Left ventricle myocardium inferior (tissue), 1 donor: Measurements from ENCODE around the gene TMPRSS11B. TPM values are rescaled to one million over a fixed set of nuclear protein-coding genes. Genes with fewer than 3 reads are reported as not detected.

Source experiments
- DNase-seq: peaks from one replicate; pipeline ENCODE4 v3.0.0-alpha.2; 2020
- H3K27ac ChIP-seq: fragments of 200-600 bp; replicated peaks from 2 replicates; pipeline ENCODE4 v1.8.0; 2021
- H3K27me3 ChIP-seq: fragments of 200-600 bp; 2 replicates; pipeline ENCODE4 v1.8.0; 2021; ENCODE audit warnings: low read depth
- H3K36me3 ChIP-seq: fragments of 200-600 bp; 2 replicates; pipeline ENCODE4 v1.8.0; 2021
- H3K4me1 ChIP-seq: fragments of 200-600 bp; 2 replicates; pipeline ENCODE4 v1.8.0; 2021
- H3K4me3 ChIP-seq: fragments of 200-600 bp; 2 replicates; pipeline ENCODE4 v1.8.0; 2021; ENCODE audit warnings: mild to moderate bottlenecking, moderate library complexity
- H3K9me3 ChIP-seq: fragments of 200-600 bp; replicated peaks from 2 replicates; pipeline ENCODE4 v1.8.0; 2021
- intact Hi-C: fragments of 100-400 bp; cut with micrococcal nuclease; formaldehyde crosslinking; loops from one replicate; pipeline ENCODE4 v1.11.0; 2022
- total RNA-seq: library from RNA; stranded (reverse); fragmentation: NEBNext Ultra II Directional; extraction: Animal tissue kit (Norgen Biotek cat#: 25700); gene quantifications from one replicate; pipeline ENCODE4 v1.2.1, GENCODE V29; 2021
- TF ChIP-seq, protein P1 (sequence below): fragments of 200-600 bp; IDR thresholded peaks from 2 replicates; pipeline ENCODE4 v1.8.0; 2021; ENCODE audit warnings: antibody characterized with exemption, mild to moderate bottlenecking, borderline replicate concordance
- donor health status: DM: no; HTN: yes; CAD: no; lungs with severe emphysema.

TMPRSS11B gene
- total RNA-seq, 1 donor from 2014 or later, result not detected

- H3K27ac ChIP-seq, result no peak overlapping the region
These were observed 60.6 kb downstream of the TMPRSS11B start for GRCh38 chr4:68184923-68185322.

GRCh38 chr4:68183417-68183816 lies 62.1 kb downstream of the TMPRSS11B start:
- intact Hi-C loops, result no loop called here
- Histone ChIP-seq H3K9me3 (no peaks in the 10 kb centered on the region), H3K4me1 (no peaks in the 10 kb centered on the region), H3K27ac (no peak overlapping the region), H3K36me3 (no peaks in the 10 kb centered on the region), H3K4me3 (no peak overlapping the region), H3K27me3 (no peaks in the 10 kb centered on the region)
- DNase-seq, result no peak
- TF ChIP-seq, protein P1, sequence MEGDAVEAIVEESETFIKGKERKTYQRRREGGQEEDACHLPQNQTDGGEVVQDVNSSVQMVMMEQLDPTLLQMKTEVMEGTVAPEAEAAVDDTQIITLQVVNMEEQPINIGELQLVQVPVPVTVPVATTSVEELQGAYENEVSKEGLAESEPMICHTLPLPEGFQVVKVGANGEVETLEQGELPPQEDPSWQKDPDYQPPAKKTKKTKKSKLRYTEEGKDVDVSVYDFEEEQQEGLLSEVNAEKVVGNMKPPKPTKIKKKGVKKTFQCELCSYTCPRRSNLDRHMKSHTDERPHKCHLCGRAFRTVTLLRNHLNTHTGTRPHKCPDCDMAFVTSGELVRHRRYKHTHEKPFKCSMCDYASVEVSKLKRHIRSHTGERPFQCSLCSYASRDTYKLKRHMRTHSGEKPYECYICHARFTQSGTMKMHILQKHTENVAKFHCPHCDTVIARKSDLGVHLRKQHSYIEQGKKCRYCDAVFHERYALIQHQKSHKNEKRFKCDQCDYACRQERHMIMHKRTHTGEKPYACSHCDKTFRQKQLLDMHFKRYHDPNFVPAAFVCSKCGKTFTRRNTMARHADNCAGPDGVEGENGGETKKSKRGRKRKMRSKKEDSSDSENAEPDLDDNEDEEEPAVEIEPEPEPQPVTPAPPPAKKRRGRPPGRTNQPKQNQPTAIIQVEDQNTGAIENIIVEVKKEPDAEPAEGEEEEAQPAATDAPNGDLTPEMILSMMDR, result no peak

More at GRCh38 chr4:68184923-68185322, 60.6 kb downstream of the TMPRSS11B start:
- Histone ChIP-seq H3K36me3 (no peaks in the 10 kb centered on the region), H3K4me3 (no peak overlapping the region), H3K4me1 (no peaks in the 10 kb centered on the region), H3K9me3 (no peaks in the 10 kb centered on the region), H3K27me3 (no peaks in the 10 kb centered on the region)
- DNase-seq, result no peak
- TF ChIP-seq, protein P1, result no peak
- intact Hi-C loops, result no loop called here

- no peaks in the 10 kb centered on the region for H3K27me3 ChIP-seq
- H3K36me3 ChIP-seq, result no peaks in the 10 kb centered on the region
- H3K4me1 ChIP-seq, result no peaks in the 10 kb centered on the region
- H3K27ac ChIP-seq, result no peak overlapping the region
- no peak for DNase-seq
- intact Hi-C loops, result no loop called here
- no peak overlapping the region for H3K4me3 ChIP-seq
- no peaks in the 10 kb centered on the region for H3K9me3 ChIP-seq
- TF ChIP-seq, protein P1, result no peak
These were observed 63.1 kb downstream of the TMPRSS11B start for GRCh38 chr4:68182382-68182820.

DNA sequence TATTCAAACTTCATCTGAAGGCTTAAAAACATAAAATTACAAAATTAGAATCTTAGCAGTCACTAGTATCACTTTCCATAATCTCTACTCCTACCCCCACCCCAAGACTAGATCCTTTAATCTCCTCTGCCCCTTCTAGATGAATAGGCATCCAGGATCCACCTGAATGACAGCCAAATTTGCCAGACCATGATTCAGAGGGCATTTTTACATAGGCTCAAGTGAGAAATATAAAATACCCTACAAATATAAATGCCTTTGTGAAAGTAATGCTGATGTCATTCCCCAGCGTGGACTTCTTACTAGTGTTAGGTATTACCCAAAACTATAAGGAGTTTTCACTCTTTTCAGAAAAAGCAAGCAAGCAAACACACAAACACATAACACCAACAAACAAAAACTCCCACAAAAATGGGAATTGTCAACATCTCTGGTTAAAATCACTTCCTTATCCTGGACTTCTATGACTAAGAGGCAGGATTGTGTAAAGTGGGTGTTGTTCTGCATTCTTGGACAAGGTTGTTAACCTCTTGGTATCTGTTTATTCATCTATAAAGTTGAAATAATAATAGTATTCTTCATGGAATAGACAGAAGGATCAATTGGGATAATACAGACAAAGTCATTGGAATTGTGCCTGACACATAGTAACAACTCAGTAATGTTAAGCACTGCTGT lies 64.5 kb downstream of the TMPRSS11B start:
- H3K36me3 ChIP-seq, result no peaks in the 10 kb centered on the region
- no peak for DNase-seq
- H3K27me3 ChIP-seq, result no peaks in the 10 kb centered on the region
- no peak overlapping the region for H3K27ac ChIP-seq
- intact Hi-C loops, result no loop called here
- H3K9me3 ChIP-seq, result no peaks in the 10 kb centered on the region
- H3K4me1 ChIP-seq, result no peaks in the 10 kb centered on the region
- H3K4me3 ChIP-seq, result no peak overlapping the region
- TF ChIP-seq, protein P1, result no peak

DNA sequence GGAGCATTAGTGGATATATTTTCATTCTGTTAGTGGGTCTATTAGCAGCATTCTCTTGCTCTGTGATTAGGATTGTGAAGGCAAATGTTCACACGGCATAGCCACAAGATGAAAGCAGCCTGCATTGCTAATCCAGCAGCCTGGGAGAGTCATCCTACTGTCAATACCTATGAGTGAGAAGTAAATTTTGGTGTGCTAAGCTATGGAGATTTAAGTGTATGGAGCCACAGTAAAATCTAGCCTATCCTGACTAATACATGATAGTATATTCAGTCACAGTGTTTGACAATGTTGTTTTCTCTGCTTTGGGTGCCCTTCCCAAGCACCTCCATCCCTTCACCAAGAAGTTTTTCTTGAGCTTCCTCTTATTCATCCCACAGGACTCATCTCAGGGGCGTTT lies 68.6 kb downstream of the TMPRSS11B start:
- Histone ChIP-seq H3K9me3 (no peaks in the 10 kb centered on the region), H3K4me1 (no peaks in the 10 kb centered on the region), H3K36me3 (no peaks in the 10 kb centered on the region), H3K27me3 (no peaks in the 10 kb centered on the region), H3K4me3 (no peak overlapping the region), H3K27ac (no peak overlapping the region)
- intact Hi-C loops, result no loop called here
- no peak for DNase-seq
- TF ChIP-seq, protein P1, result no peak

Other genes starting within 250 kb of the TMPRSS11B start
- gene TMPRSS11F, start 115.8 kb downstream of the TMPRSS11B start, total RNA-seq, result not detected
- 46.2 TPM for gene YTHDC1, start 104.4 kb upstream of the TMPRSS11B start, total RNA-seq
- not detected for gene TMPRSS11E, start 201.8 kb upstream of the TMPRSS11B start, total RNA-seq